ENCODE results near the gene HSDL1.
A peak's percentile ranks its signal among the peaks of the same experiment; 100 is the strongest.
"Not testable (repeated sequence)": the region's sequence is repeated elsewhere in the genome, so short reads cannot be mapped to it uniquely, and the experiment has no call there.

The HSDL1 gene

GRCh38 chr16:84138824-84139627 is 6.0 kb downstream of the HSDL1 start:
- no peak for DNase-seq (ENCODE audit: low read depth)

GRCh38 chr16:84138500-84138823 is 6.5 kb downstream of the HSDL1 start:
- DNase-seq (ENCODE audit: low read depth) = no peak

- DNase-seq (ENCODE audit: low read depth) = no peak
Observed at GRCh38 chr16:84137769-84138357, 7.1 kb downstream of the HSDL1 start.

GRCh38 chr16:84137287-84137686 is 7.7 kb downstream of the HSDL1 start:
- DNase-seq (ENCODE audit: low read depth) = no peak

DNA sequence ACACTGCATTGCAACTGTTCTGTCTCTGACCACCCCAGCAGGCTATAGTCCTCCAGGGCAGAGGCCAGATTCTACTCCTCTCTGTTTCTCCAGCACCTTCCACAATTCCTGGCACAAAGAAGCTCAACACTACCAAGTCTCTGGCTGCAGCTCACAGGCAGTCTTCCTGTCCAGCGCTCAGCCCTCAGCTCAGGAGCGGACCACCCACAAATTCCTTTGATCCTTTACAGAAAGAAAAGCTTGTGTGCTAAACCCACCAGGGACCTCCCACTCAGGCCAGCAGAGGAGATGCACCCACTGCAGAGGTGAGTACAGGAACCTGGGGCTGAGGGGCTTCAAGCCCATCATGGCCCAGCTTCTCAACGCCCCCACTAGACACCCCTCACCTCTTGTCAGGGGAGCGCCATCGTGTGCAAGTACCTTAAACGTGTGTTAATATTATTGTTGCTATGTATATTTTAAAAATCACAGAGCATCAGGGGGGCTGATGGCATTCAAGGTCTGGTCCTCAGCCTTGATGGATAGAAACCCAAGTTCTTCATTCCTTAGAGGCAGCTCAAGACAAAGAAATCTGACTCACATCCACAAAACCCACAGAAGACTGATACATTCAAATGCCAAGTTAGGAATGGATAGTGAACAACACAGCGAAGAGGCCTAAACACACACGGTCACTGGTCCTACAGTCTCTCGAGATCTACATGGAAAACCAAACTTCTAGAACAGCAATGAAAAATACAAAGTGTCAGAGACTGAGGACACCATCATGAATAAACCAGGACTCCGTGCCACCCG is 8.4 kb downstream of the HSDL1 start:
- DNase-seq (ENCODE audit: low read depth) = no peak

- no peak for DNase-seq (ENCODE audit: low read depth)
Observed at GRCh38 chr16:84132527-84133285, 12.3 kb downstream of the HSDL1 start.

- DNase-seq (ENCODE audit: low read depth) = no peak
Observed at GRCh38 chr16:84131117-84131516, 13.9 kb downstream of the HSDL1 start.

DNA sequence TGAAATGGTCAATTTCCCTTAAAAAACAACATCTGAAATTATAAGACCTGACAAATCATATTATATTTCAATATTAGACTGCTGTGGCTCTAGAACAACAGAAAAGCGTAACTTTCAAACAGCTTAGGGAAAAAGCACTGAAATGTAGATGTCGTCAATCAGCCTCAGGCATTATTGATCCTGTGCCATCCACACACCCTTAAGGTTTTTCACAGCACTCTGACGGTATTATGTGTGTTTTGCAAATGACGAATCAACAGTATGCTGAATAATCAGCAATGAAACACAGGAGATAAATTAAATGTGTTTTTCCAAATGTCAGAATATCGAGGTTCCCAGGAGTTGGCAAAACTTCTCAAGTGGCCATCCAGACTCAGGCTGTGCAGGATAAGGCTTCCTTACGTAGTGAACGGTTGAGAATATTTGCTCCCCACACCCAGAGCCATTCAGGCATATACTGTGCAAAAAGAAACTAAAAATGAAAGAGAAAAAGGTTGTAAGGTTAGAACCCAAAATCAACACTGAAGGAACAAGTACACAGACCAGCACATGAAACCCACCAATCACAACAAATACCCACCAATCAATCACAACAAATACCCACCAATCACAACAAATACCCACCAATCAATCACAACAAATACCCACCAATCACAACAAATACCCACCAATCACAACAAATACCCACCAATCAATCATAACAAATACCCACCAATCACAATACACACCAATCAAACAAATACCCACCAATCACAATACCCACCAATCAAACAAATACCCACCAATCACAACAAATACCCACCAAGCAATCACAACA is 20.5 kb downstream of the HSDL1 start:
- no peak for DNase-seq (ENCODE audit: low read depth)

DNA sequence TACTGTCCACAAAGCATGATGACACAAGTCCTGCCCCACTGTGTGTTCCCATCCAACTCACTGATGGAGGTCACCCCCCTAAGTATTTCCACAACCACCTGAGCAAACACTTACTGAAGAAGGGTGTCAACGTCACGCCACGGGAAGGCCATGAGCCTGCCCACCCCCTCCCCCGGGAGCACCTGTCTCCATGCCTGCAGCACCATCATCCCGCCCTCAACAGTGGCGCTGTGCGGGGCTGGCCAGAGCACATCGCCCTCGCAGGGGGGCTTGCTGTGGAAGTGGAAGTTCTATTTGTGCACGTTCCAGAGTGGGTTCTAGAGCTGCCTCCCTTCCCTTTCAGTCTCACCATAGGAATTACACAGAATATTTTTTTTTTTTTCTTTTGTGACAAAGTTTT is 24.0 kb downstream of the HSDL1 start:
- DNase-seq (ENCODE audit: low read depth) = no peak

DNA sequence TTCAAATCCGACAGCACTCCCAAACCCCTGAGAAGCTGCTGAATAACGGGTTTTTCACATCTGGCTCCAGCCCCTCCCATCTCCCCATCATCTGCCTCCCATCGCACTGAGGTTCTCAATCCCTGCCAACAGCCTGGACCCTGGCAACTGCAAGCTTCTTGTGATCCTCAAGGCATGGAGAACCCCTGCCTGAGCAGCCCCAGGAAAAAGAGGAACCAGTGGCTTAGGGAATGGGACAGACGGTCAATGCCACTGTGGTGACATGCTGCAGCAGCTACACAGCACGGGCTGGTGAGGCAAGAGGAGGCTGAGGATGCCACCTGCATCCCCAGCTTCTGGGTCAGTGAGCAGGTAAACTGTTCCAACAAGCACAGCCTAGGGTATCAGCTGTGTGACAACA is 25.0 kb downstream of the HSDL1 start:
- DNase-seq (ENCODE audit: low read depth) = no peak

DNA sequence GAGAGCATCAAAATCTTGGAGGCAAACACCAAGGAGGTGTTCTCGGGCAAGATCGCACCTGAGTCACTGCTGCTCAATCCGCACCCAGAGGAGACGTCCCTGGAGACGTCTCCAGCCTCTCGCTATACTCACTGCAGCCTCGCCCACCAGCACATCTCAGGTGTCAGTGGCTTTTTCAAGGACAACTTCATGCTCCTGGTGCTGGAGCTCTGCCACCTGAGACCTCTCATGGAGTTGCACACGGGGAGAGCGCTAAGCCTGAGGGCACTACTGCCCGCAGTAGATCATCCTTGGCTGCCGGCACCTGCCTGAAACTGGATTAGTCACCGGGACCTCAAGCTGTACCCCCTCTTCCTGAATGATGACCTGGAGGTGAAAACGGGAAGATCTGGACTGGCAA is 25.6 kb downstream of the HSDL1 start:
- DNase-seq (ENCODE audit: low read depth) = no peak

GRCh38 chr16:84118315-84118714 is 26.7 kb downstream of the HSDL1 start:
- DNase-seq (ENCODE audit: low read depth) = not testable (repeated sequence)

- peak; percentile 2 for DNase-seq (ENCODE audit: low read depth)
Observed at GRCh38 chr16:84117494-84117843, 27.5 kb downstream of the HSDL1 start.

DNA sequence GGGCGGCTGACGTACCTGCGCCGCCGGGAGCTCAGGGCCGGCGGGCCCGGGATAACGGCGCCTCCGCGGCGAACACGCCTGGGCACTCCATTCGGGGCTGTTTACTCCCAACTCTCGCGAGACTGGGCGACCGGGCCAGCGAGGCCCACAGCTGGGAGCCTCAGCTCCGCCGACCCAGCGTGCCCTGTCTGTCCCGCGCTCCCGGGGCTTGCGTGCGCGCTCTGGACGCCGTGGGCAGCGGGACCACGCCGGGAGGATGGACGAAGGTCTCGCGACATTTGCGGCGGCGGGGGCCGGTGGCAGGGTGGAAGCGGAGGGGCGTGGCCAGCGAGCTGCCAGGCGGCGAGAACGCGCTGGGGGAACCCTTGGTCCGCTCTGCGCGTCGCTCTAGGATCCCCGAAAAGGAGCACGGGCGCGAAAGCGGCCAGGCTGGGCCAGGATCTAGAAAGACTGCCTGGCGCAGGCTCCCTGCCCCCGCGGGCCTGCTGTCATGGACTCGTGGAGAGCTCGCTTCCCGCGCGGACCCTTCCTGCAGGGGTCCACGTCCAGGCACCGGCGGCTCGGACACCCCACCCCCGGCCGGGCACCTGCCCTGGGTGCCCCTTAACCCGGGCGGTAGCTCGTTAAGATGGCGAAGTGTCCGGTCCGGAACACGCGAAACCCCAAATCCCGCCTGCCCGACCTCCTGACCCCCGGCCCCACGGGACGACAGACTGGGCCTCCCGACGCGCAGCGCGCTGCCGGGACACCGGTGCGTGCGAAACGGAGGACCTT is 28.1 kb downstream of the HSDL1 start, which contains the start of gene MBTPS1:
Gene MBTPS1 (minus strand): TSS at position 223 of the 774 bp plus-strand sequence. CDS start 15,159 bp downstream, outside the sequence.
- DNase-seq (ENCODE audit: low read depth) = peak; percentile 96

- peak; percentile 21 for DNase-seq (ENCODE audit: low read depth)
Observed at GRCh38 chr16:84115919-84116719, 28.9 kb downstream of the HSDL1 start.

DNA sequence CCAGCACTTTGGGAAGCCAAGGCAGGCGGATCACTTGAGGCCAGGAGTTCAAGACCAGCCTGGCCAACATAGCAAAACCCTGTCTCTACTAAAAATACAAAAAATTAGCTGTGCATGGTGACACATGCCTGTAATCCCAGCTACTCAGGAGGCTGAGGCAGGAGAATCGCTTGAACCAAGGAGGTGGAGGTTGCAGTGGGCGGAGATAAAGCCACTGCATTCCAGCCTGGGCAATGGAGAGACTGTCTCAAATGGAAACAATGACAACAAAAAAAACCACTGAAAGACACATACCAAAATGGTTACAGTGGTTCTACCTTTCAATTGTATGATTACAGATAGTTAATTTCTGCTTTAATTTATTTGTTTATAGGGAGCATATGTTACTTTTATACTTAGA is 33.0 kb downstream of the HSDL1 start:
- DNase-seq (ENCODE audit: low read depth) = not testable (repeated sequence)

DNA sequence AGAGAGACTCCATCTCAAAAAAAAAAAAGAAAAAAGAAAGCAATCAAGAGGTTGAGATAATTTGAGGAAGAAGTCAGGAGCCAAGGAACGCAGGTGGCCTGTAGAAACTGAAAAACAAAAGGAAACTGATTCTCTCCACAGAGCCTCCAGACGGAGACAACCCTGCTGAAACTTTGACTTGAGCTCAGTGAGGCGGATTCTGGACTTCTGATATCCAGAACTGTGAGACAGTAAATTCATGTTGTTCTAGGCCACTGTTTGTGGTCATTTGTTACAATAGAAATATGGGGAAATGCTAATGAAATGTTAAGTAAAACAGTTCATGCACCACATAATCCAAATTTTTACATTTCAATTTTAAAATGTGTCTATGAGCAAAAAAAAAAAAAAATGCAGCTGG is 33.5 kb downstream of the HSDL1 start:
- no peak for DNase-seq (ENCODE audit: low read depth)

GRCh38 chr16:84110527-84110926 is 34.5 kb downstream of the HSDL1 start:
- DNase-seq (ENCODE audit: low read depth) = no peak

DNA sequence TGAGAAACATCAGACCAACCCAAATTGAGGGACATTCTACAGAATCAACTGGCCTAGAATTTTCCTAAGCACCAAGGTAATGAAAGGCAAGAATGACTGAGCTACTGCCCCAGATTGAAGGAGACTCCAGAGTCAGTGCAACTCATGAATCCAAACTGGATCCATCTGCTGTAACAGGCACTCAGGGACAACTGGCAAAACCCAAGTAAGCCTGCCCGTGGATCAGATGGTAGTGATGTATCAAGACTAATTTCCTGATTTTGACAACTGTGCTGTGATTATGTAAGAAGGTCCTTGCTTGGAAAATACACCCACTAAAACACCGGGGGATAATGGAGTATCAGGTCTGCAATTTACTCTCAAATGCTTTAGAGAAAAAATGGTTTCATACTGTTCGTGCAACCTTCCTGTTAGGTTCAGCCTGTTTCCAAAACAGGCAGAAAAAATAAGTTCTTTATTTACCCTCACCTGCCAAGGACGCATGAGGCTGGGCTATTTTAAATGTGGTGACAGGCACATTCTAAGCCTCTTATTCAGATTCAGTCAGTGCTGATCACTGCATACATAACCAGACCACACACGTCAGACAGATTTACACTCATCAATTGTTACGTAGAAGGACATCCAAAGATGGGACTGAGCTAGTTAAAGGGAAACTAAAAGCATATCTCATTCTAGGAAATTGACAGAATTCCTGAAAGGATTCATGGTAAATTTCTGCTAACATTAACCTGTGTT is 35.2 kb downstream of the HSDL1 start:
- no peak for DNase-seq (ENCODE audit: low read depth)
